C4-2B (cell line): ENCODE measurements around the gene FSTL4.

Experiments used
- ZFX ChIP-seq: fragments of 450-650 bp; IDR thresholded peaks from 2 replicates; pipeline ENCODE4 v1.6.1; 2017
- TF ChIP-seq, protein P1 (sequence below): fragments of 450-650 bp; conservative IDR thresholded peaks from 2 replicates; pipeline ENCODE4 v1.5.1; 2017; ENCODE audit warnings: mild to moderate bottlenecking

DNA sequence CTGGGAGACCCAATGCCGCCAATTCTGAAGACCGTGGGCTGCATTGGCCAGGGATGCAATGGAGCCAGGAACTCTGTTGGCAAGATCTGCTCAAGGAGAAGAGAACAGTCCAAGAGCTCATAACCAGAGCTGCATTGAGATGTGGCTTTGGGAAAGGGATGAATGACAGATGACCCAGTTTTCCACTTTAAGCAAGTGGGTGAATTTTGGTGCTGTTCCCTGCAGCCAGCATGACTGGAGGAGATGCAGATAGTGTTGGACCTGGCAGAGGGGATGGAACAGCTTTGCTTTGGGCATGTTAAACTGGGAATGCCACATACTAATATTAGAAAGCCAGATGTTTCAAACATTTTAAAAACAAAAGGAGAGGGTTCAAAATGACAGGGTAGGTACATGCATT lies 143.1 kb downstream of the FSTL4 start:
- TF ChIP-seq, protein P1, sequence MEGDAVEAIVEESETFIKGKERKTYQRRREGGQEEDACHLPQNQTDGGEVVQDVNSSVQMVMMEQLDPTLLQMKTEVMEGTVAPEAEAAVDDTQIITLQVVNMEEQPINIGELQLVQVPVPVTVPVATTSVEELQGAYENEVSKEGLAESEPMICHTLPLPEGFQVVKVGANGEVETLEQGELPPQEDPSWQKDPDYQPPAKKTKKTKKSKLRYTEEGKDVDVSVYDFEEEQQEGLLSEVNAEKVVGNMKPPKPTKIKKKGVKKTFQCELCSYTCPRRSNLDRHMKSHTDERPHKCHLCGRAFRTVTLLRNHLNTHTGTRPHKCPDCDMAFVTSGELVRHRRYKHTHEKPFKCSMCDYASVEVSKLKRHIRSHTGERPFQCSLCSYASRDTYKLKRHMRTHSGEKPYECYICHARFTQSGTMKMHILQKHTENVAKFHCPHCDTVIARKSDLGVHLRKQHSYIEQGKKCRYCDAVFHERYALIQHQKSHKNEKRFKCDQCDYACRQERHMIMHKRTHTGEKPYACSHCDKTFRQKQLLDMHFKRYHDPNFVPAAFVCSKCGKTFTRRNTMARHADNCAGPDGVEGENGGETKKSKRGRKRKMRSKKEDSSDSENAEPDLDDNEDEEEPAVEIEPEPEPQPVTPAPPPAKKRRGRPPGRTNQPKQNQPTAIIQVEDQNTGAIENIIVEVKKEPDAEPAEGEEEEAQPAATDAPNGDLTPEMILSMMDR, result no peak
- TF ChIP-seq ZFX, result no peak
